ENCODE results near the gene PCDHA13.
"Not testable (repeated sequence)": the region's sequence is repeated elsewhere in the genome, so short reads cannot be mapped to it uniquely, and the experiment has no call there.

PCDHA13 gene

DNA sequence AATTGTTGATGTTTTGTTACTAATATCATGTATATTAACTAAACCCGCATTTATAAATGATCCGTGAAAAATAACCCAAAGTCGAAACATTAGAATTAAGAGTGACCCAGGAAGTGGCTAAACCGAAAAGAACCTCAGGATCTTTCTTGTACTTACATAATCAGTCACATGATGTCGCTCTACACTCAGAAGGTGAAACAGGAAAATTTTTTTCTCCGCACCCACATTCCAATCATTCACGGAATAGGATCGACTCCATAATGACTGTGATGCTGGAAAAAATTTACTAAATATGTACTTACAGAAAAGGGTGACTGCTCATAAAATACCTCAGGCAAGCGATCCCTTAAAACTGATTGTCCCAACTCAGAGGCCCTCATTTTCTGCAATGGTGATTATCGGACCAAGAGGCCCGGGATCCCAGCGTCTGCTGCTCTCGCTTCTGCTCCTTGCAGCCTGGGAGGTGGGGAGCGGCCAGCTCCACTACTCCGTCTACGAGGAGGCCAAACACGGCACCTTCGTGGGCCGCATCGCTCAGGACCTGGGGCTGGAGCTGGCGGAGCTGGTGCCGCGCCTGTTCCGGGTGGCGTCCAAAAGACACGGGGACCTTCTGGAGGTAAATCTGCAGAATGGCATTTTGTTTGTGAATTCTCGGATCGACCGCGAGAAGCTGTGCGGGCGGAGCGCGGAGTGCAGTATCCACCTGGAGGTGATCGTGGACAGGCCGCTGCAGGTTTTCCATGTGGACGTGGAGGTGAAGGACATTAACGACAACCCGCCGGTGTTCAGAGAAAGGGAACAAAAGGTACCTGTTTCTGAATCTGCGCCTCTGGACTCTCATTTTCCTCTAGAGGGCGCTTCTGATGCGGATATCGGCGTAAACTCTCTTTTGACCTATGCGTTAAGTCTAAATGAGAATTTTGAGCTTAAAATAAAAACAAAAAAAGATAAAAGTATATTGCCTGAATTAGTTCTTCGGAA, 6.5 kb upstream of the PCDHA13 start, which contains the start of gene PCDHA12:
Gene PCDHA12 (plus strand): TSS at position 224 of the 981 bp plus-strand sequence. CDS start 165 bp downstream, at position 389.
- no peak within 1 kb of the TSS for H3K27ac ChIP-seq (ENCODE audit: low read depth, low read length)
- H3K4me3 ChIP-seq (ENCODE audit: low read depth, low read length): no peak within 1 kb of the TSS
- H3K79me2 ChIP-seq (ENCODE audit: control insufficient read depth, insufficient read depth, low read length, unreplicated experiment): no peaks in the 10 kb centered on the region
- no peak within 1 kb of the TSS for H2AFZ ChIP-seq (ENCODE audit: low read length, unreplicated experiment)
- H3K4me1 ChIP-seq (ENCODE audit: control insufficient read depth, insufficient read depth, low read length, unreplicated experiment): no peaks in the 10 kb centered on the region
- H3K27me3 ChIP-seq (ENCODE audit: insufficient read depth, low read length): no peaks in the 10 kb centered on the region
- no peaks in the 10 kb centered on the region for H3K36me3 ChIP-seq (ENCODE audit: insufficient read depth, low read length)

DNA sequence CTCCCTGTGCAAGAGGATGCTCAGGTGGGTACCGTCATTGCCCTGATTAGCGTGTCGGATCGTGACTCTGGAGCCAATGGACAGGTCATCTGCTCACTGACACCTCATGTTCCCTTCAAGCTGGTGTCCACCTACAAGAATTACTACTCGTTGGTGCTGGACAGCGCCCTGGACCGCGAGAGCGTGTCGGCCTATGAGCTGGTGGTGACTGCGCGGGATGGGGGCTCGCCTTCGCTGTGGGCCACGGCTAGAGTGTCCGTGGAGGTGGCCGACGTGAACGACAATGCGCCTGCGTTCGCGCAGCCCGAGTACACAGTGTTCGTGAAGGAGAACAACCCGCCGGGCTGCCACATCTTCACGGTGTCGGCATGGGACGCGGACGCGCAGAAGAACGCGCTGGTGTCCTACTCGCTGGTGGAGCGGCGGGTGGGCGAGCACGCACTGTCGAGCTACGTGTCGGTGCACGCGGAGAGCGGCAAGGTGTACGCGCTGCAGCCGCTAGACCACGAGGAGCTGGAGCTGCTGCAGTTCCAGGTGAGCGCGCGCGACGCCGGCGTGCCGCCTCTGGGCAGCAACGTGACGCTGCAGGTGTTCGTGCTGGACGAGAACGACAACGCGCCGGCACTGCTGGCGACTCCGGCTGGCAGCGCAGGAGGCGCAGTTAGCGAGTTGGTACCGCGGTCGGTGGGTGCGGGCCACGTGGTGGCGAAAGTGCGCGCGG, 5.2 kb upstream of the PCDHA13 start:
- H3K4me1 ChIP-seq (ENCODE audit: control insufficient read depth, insufficient read depth, low read length, unreplicated experiment); H3K27me3 ChIP-seq (ENCODE audit: insufficient read depth, low read length); H3K4me3 ChIP-seq (ENCODE audit: low read depth, low read length); H3K79me2 ChIP-seq (ENCODE audit: control insufficient read depth, insufficient read depth, low read length, unreplicated experiment); H3K27ac ChIP-seq (ENCODE audit: low read depth, low read length); H2AFZ ChIP-seq (ENCODE audit: low read length, unreplicated experiment); H3K36me3 ChIP-seq (ENCODE audit: insufficient read depth, low read length): not testable (repeated sequence)

DNA sequence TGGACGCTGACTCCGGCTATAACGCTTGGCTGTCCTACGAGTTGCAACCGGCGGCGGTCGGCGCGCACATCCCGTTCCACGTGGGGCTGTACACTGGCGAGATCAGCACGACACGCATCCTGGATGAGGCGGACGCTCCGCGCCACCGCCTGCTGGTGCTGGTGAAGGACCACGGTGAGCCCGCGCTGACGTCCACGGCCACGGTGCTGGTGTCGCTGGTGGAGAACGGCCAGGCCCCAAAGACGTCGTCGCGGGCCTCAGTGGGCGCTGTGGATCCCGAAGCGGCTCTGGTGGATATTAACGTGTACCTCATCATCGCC, 4.7 kb upstream of the PCDHA13 start:
- Histone ChIP-seq H3K36me3 (ENCODE audit: insufficient read depth, low read length) (no peaks in the 10 kb centered on the region), H3K79me2 (ENCODE audit: control insufficient read depth, insufficient read depth, low read length, unreplicated experiment) (no peaks in the 10 kb centered on the region), H3K4me3 (ENCODE audit: low read depth, low read length) (no peak overlapping the region), H3K4me1 (ENCODE audit: control insufficient read depth, insufficient read depth, low read length, unreplicated experiment) (no peaks in the 10 kb centered on the region), H2AFZ (ENCODE audit: low read length, unreplicated experiment) (no peak overlapping the region), H3K27me3 (ENCODE audit: insufficient read depth, low read length) (no peaks in the 10 kb centered on the region), H3K27ac (ENCODE audit: low read depth, low read length) (no peak overlapping the region)

DNA sequence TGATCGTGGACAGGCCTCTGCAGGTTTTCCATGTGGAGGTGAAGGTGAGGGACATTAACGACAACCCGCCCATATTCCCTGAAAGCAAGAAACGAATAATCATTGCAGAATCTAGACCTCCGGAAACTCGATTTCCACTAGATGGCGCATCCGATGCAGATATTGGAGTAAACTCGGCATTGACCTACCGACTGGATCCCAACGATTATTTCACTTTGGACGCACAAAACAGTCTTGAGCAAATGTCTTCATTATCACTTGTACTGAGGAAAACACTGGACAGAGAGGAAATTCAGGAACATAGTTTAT, 621 bp downstream of the PCDHA13 start:
- Histone ChIP-seq H3K27me3 (ENCODE audit: insufficient read depth, low read length) (no peaks in the 10 kb centered on the region), H3K79me2 (ENCODE audit: control insufficient read depth, insufficient read depth, low read length, unreplicated experiment) (no peaks in the 10 kb centered on the region), H3K4me3 (ENCODE audit: low read depth, low read length) (no peak overlapping the region), H3K27ac (ENCODE audit: low read depth, low read length) (no peak overlapping the region), H3K4me1 (ENCODE audit: control insufficient read depth, insufficient read depth, low read length, unreplicated experiment) (no peaks in the 10 kb centered on the region), H3K36me3 (ENCODE audit: insufficient read depth, low read length) (no peaks in the 10 kb centered on the region), H2AFZ (ENCODE audit: low read length, unreplicated experiment) (no peak overlapping the region)

DNA sequence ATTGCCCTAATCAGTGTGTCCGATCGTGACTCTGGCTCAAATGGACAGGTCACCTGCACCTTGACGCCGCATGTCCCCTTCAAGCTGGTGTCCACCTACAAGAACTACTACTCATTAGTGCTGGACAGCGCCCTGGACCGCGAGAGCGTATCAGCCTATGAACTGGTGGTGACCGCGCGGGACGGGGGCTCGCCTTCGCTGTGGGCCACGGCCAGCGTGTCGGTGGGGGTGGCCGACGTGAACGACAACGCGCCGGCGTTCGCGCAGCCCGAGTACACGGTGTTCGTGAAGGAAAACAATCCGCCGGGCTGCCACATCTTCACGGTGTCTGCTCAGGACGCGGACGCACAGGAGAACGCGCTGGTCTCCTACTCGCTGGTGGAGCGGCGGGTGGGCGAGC, 1.4 kb downstream of the PCDHA13 start:
- no peaks in the 10 kb centered on the region for H3K4me1 ChIP-seq (ENCODE audit: control insufficient read depth, insufficient read depth, low read length, unreplicated experiment)
- no peaks in the 10 kb centered on the region for H3K79me2 ChIP-seq (ENCODE audit: control insufficient read depth, insufficient read depth, low read length, unreplicated experiment)
- no peak overlapping the region for H3K27ac ChIP-seq (ENCODE audit: low read depth, low read length)
- H3K4me3 ChIP-seq (ENCODE audit: low read depth, low read length): no peak overlapping the region
- H3K27me3 ChIP-seq (ENCODE audit: insufficient read depth, low read length): no peaks in the 10 kb centered on the region
- no peaks in the 10 kb centered on the region for H3K36me3 ChIP-seq (ENCODE audit: insufficient read depth, low read length)
- no peak overlapping the region for H2AFZ ChIP-seq (ENCODE audit: low read length, unreplicated experiment)

DNA sequence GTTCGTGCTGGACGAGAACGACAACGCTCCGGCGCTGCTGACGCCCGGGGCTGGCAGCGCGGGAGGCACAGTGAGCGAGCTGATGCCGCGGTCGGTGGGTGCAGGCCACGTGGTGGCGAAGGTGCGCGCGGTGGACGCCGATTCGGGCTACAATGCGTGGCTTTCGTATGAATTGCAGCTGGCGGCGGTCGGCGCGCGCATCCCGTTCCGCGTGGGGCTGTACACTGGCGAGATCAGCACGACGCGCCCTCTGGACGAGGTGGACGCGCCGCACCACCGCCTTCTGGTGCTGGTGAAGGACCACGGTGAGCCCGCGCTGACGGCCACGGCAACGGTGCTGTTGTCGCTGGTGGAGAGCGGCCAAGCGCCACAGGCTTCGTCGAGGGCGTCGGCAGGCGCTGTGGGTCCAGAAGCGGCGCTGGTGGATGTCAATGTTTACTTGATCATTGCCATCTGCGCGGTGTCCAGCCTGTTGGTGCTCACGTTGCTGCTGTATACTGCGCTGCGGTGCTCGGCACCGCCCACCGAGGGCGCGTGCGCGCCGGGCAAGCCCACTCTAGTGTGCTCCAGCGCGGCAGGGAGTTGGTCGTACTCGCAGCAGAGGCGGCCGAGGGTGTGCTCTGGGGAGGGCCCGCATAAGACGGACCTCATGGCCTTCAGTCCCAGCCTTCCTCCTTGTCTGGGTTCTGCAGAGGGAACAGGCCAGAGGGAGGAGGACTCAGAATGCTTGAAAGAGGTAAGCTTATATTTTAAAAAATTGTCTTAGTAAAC, 2.2 kb downstream of the PCDHA13 start:
- no peaks in the 10 kb centered on the region for H3K36me3 ChIP-seq (ENCODE audit: insufficient read depth, low read length)
- no peaks in the 10 kb centered on the region for H3K4me1 ChIP-seq (ENCODE audit: control insufficient read depth, insufficient read depth, low read length, unreplicated experiment)
- H3K79me2 ChIP-seq (ENCODE audit: control insufficient read depth, insufficient read depth, low read length, unreplicated experiment): no peaks in the 10 kb centered on the region
- H3K27ac ChIP-seq (ENCODE audit: low read depth, low read length): no peak overlapping the region
- no peaks in the 10 kb centered on the region for H3K27me3 ChIP-seq (ENCODE audit: insufficient read depth, low read length)
- no peak overlapping the region for H2AFZ ChIP-seq (ENCODE audit: low read length, unreplicated experiment)
- H3K4me3 ChIP-seq (ENCODE audit: low read depth, low read length): no peak overlapping the region

DNA sequence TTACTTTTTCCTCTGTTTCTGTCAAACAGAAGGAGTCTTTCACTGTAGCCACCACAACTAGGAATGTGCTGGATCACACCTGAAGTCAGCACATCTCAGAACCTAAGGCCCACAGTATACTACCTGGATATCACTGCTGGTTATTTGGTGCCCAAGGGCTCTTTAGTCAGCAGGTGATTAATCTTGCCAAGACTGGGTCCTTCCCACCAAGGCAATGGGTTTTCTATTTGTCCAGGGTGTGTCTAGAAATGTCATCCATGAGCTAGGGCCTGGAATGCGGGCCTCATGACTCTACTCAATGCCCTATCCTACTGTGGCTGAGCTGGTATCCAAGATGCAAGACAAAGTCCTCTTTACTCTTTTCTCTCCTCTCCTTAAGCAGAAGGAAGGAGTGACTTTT, 34.4 kb downstream of the PCDHA13 start:
- no peaks in the 10 kb centered on the region for H3K4me1 ChIP-seq (ENCODE audit: control insufficient read depth, insufficient read depth, low read length, unreplicated experiment)
- no peak overlapping the region for H3K27ac ChIP-seq (ENCODE audit: low read depth, low read length)
- H3K36me3 ChIP-seq (ENCODE audit: insufficient read depth, low read length): no peaks in the 10 kb centered on the region
- no peaks in the 10 kb centered on the region for H3K79me2 ChIP-seq (ENCODE audit: control insufficient read depth, insufficient read depth, low read length, unreplicated experiment)
- no peaks in the 10 kb centered on the region for H3K27me3 ChIP-seq (ENCODE audit: insufficient read depth, low read length)
- no peak overlapping the region for H2AFZ ChIP-seq (ENCODE audit: low read length, unreplicated experiment)
- H3K4me3 ChIP-seq (ENCODE audit: low read depth, low read length): no peak overlapping the region

DNA sequence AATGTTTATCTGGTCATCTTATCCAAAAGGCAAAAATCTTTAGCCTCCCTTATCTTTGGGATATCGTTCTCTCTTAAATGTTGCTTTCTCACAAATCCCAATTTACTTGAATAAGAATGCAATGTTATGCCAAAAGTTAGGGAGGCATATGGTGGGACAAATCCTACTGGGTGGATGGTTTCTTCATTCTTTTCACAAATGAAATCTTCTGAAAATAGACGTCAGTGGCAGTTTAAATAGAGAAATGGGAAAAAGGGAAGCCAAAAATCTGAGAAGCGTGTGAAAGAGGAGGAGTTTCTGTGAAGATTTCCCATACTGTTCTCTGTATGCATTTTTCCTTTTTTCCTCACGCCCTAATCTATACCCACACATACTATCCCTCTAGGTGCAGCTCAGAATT, 41.7 kb downstream of the PCDHA13 start:
- H3K27me3 ChIP-seq (ENCODE audit: insufficient read depth, low read length): peaks cover 32% of the 10 kb centered on the region
- no peak overlapping the region for H2AFZ ChIP-seq (ENCODE audit: low read length, unreplicated experiment)
- H3K27ac ChIP-seq (ENCODE audit: low read depth, low read length): no peak overlapping the region
- no peak overlapping the region for H3K4me3 ChIP-seq (ENCODE audit: low read depth, low read length)
- H3K79me2 ChIP-seq (ENCODE audit: control insufficient read depth, insufficient read depth, low read length, unreplicated experiment): no peaks in the 10 kb centered on the region
- H3K36me3 ChIP-seq (ENCODE audit: insufficient read depth, low read length): no peaks in the 10 kb centered on the region
- no peaks in the 10 kb centered on the region for H3K4me1 ChIP-seq (ENCODE audit: control insufficient read depth, insufficient read depth, low read length, unreplicated experiment)

DNA sequence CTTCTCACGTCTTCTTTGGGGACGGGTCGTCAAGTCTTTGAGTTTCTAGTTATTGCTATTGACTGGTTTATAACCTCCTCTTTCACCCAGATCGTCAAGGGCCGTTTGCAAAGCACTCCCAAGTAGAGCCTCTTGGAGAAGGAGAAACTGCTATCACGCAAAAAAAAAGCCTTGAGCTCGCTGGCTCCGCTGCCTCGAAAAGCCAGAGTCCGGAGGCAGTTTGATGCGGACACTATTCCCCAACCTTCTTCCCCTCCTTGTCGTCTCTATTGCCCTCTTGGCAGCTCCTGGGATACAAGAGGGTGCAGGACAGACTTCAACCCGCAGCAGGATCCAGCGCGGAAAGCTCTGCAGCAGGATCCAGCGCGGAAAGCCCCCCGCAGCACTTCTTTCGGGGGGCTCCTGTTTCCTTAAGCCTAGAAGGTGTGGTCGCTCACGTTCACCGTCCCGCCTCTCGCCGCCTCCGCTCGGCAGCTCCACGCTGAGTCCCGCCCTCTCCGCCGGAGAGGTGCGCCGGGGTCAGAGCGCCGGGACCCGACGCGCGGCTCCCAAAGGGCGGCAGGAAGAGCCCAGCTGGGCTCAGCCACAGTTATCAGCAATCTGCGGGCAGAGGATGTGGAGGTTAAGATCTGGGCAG, 44.0 kb downstream of the PCDHA13 start, which contains the start of gene PCDHAC1:
Gene PCDHAC1 (plus strand): TSS at position 494 of the 637 bp plus-strand sequence. CDS start 594 bp downstream, outside the sequence.
- no peaks in the 10 kb centered on the region for H3K79me2 ChIP-seq (ENCODE audit: control insufficient read depth, insufficient read depth, low read length, unreplicated experiment)
- no peak within 1 kb of the TSS for H2AFZ ChIP-seq (ENCODE audit: low read length, unreplicated experiment)
- H3K27ac ChIP-seq (ENCODE audit: low read depth, low read length): no peak within 1 kb of the TSS
- H3K27me3 ChIP-seq (ENCODE audit: insufficient read depth, low read length): peaks cover 32% of the 10 kb centered on the region
- H3K36me3 ChIP-seq (ENCODE audit: insufficient read depth, low read length): no peaks in the 10 kb centered on the region
- no peaks in the 10 kb centered on the region for H3K4me1 ChIP-seq (ENCODE audit: control insufficient read depth, insufficient read depth, low read length, unreplicated experiment)
- peak within 1 kb of the TSS; percentile 37; the same call in 1 of the 2 replicates for H3K4me3 ChIP-seq (ENCODE audit: low read depth, low read length)
